ENCODE data around the gene CNGA1. TPM values are rescaled to one million over a fixed set of nuclear protein-coding genes. Genes with fewer than 3 reads are reported as not detected.

Gene CNGA1
- total RNA-seq, 2 donors from 2014 or later: 1.6 to 5.7 TPM

- H3K4me3 ChIP-seq: no peak overlapping the region
- no peak for DNase-seq (ENCODE audit: low spot score)
- H3K36me3 ChIP-seq: no peaks in the 10 kb centered on the region
- no peak for TF ChIP-seq POLR2A (IDR thresholded peaks at IDR 0.05)
- no peak for TF ChIP-seq CTCF (IDR thresholded peaks at IDR 0.05)
- TF ChIP-seq POLR2AphosphoS5 (IDR thresholded peaks at IDR 0.05): no peak
- no peaks in the 10 kb centered on the region for H3K27me3 ChIP-seq (replicated peaks; ENCODE audit: insufficient read depth)
- H3K4me1 ChIP-seq (replicated peaks): no peaks in the 10 kb centered on the region
- intact Hi-C loops (cut with DNase I): no loop called here
- no peak overlapping the region for H3K27ac ChIP-seq
- H3K9me3 ChIP-seq: no peaks in the 10 kb centered on the region
- 62% methylated on average over 6 of the region's 6 CpGs for WGBS
Observed at GRCh38 chr4:47954677-47955076, 61.8 kb downstream of the CNGA1 start.

- H3K36me3 ChIP-seq: no peaks in the 10 kb centered on the region
- H3K27ac ChIP-seq: no peak overlapping the region
- no peaks in the 10 kb centered on the region for H3K4me1 ChIP-seq (replicated peaks)
- no peaks in the 10 kb centered on the region for H3K9me3 ChIP-seq
- no peak overlapping the region for H3K4me3 ChIP-seq
- no peaks in the 10 kb centered on the region for H3K27me3 ChIP-seq (replicated peaks; ENCODE audit: insufficient read depth)
- TF ChIP-seq CTCF (IDR thresholded peaks at IDR 0.05): no peak
- no peak for TF ChIP-seq POLR2AphosphoS5 (IDR thresholded peaks at IDR 0.05)
- TF ChIP-seq POLR2A (IDR thresholded peaks at IDR 0.05): no peak
- intact Hi-C loops (cut with DNase I): no loop called here
- WGBS: 33% methylated on average over 10 of the region's 10 CpGs
- no peak for DNase-seq (ENCODE audit: low spot score)
Observed at GRCh38 chr4:47954245-47954644, 62.2 kb downstream of the CNGA1 start.

- 94% methylated on average over 5 of the region's 5 CpGs for WGBS
- intact Hi-C loops (cut with DNase I): no loop called here
- no peaks in the 10 kb centered on the region for H3K9me3 ChIP-seq
- H3K36me3 ChIP-seq: no peaks in the 10 kb centered on the region
- DNase-seq (ENCODE audit: low spot score): no peak
- no peak for TF ChIP-seq POLR2AphosphoS5 (IDR thresholded peaks at IDR 0.05)
- H3K4me1 ChIP-seq (replicated peaks): no peaks in the 10 kb centered on the region
- no peak overlapping the region for H3K27ac ChIP-seq
- H3K27me3 ChIP-seq (replicated peaks; ENCODE audit: insufficient read depth): no peaks in the 10 kb centered on the region
- no peak overlapping the region for H3K4me3 ChIP-seq
Observed at GRCh38 chr4:47945930-47946726, 70.4 kb downstream of the CNGA1 start.

- H3K9me3 ChIP-seq: no peaks in the 10 kb centered on the region
- intact Hi-C loops (cut with DNase I): no loop called here
- TF ChIP-seq POLR2AphosphoS5 (IDR thresholded peaks at IDR 0.05): no peak
- TF ChIP-seq POLR2A (IDR thresholded peaks at IDR 0.05): no peak
- TF ChIP-seq CTCF (IDR thresholded peaks at IDR 0.05): no peak
- no peak for DNase-seq (ENCODE audit: low spot score)
- H3K4me3 ChIP-seq: no peak overlapping the region
- H3K4me1 ChIP-seq (replicated peaks): no peaks in the 10 kb centered on the region
- H3K27me3 ChIP-seq (replicated peaks; ENCODE audit: insufficient read depth): no peaks in the 10 kb centered on the region
- H3K27ac ChIP-seq: no peak overlapping the region
- 75% methylated on average over 10 of the region's 10 CpGs for WGBS
- no peaks in the 10 kb centered on the region for H3K36me3 ChIP-seq
Observed at GRCh38 chr4:47942081-47942819, 74.2 kb downstream of the CNGA1 start.

GRCh38 chr4:47939456-47939855 lies 77.0 kb downstream of the CNGA1 start:
- Histone ChIP-seq H3K36me3 (no peaks in the 10 kb centered on the region), H3K27me3 (replicated peaks; ENCODE audit: insufficient read depth) (no peaks in the 10 kb centered on the region), H3K4me3 (no peak overlapping the region), H3K27ac (no peak overlapping the region), H3K4me1 (replicated peaks) (no peaks in the 10 kb centered on the region), H3K9me3 (no peaks in the 10 kb centered on the region)
- TF ChIP-seq POLR2AphosphoS5 (IDR thresholded peaks at IDR 0.05): no peak
- no peak for TF ChIP-seq CTCF (IDR thresholded peaks at IDR 0.05)
- TF ChIP-seq POLR2A (IDR thresholded peaks at IDR 0.05): no peak
- intact Hi-C loops (cut with DNase I): loop anchor here (5.0 to 10.0 kb wide), 2 partner anchors 145 to 272 kb away; no protein-coding TSS in a partner anchor
- 71% methylated on average over 5 of the region's 5 CpGs for WGBS
- no peak for DNase-seq (ENCODE audit: low spot score)

All from prostate gland (tissue), 2 donors.